ENCODE measurements around the gene BOK.

DNA sequence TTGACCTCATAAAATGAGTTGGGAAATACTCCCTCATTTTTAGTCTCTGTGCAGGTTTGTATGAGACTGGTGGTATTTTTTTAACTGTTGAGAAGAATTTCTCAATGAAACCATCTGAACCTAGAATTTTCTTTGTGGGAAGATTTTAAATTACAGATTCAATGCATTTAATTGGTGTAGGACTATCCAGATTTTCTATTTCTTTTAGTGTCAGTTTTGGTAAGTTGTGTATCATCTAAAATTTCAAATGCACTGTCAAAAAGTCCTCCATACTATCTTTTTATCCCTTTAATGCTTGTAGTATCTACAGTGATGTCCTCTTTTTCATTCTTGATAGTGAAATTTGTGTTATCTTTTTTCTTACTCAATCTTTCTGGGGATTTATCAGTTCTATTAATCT lies 1.8 kb upstream of the BOK start:
- TF ChIP-seq SMC3 (IDR thresholded peaks at IDR 0.05; ENCODE audit: low read depth, low read length) = no peak
- no peak for TF ChIP-seq RCOR1 (IDR thresholded peaks at IDR 0.05; ENCODE audit: insufficient replicate concordance, low read length)
- no peak for TF ChIP-seq POLR2A (IDR thresholded peaks at IDR 0.05; ENCODE audit: low read depth, low read length)
- TF ChIP-seq, protein P1, sequence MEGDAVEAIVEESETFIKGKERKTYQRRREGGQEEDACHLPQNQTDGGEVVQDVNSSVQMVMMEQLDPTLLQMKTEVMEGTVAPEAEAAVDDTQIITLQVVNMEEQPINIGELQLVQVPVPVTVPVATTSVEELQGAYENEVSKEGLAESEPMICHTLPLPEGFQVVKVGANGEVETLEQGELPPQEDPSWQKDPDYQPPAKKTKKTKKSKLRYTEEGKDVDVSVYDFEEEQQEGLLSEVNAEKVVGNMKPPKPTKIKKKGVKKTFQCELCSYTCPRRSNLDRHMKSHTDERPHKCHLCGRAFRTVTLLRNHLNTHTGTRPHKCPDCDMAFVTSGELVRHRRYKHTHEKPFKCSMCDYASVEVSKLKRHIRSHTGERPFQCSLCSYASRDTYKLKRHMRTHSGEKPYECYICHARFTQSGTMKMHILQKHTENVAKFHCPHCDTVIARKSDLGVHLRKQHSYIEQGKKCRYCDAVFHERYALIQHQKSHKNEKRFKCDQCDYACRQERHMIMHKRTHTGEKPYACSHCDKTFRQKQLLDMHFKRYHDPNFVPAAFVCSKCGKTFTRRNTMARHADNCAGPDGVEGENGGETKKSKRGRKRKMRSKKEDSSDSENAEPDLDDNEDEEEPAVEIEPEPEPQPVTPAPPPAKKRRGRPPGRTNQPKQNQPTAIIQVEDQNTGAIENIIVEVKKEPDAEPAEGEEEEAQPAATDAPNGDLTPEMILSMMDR (conservative IDR thresholded peaks at IDR 0.05; ENCODE audit: low read depth, low read length) = no peak
